Endothelial cell (in vitro differentiated cells): ENCODE measurements around the gene PDXDC1. TPM values are rescaled to one million over a fixed set of nuclear protein-coding genes. Genes with fewer than 3 reads are reported as not detected.
"Not testable (repeated sequence)": the region's sequence is repeated elsewhere in the genome, so short reads cannot be mapped to it uniquely, and the experiment has no call there.

Source experiments
- DNase-seq: peaks from one replicate; pipeline ENCODE4 v3.0.0; 2021; ENCODE audit warnings: low spot score
- H3K27ac Mint-ChIP-seq: one replicate; pipeline ENCODE4 v1.8.0; 2021; ENCODE audit warnings: mixed read lengths, inconsistent platforms; ENCODE audit not compliant: unreplicated experiment
- H3K27me3 Mint-ChIP-seq: one replicate; pipeline ENCODE4 v1.8.0; 2021; ENCODE audit warnings: mild to moderate bottlenecking, moderate library complexity, mixed read lengths, inconsistent platforms; ENCODE audit not compliant: unreplicated experiment
- H3K36me3 Mint-ChIP-seq: one replicate; pipeline ENCODE4 v1.8.0; 2021; ENCODE audit warnings: mild to moderate bottlenecking, low read depth, mixed read lengths, inconsistent platforms; ENCODE audit not compliant: unreplicated experiment
- H3K4me1 Mint-ChIP-seq: one replicate; pipeline ENCODE4 v1.8.0; 2021; ENCODE audit warnings: mild to moderate bottlenecking, mixed read lengths, inconsistent platforms; ENCODE audit not compliant: unreplicated experiment
- H3K4me3 Mint-ChIP-seq: one replicate; pipeline ENCODE4 v1.8.0; 2021; ENCODE audit warnings: mild to moderate bottlenecking, mixed read lengths, inconsistent platforms; ENCODE audit not compliant: unreplicated experiment
- H3K9me3 Mint-ChIP-seq: one replicate; pipeline ENCODE4 v1.8.0; 2021; ENCODE audit warnings: mixed read lengths, inconsistent platforms; ENCODE audit not compliant: unreplicated experiment
- CTCF ChIP-seq: fragments of 200-600 bp; sonication (generic); IDR thresholded peaks from one replicate; pipeline ENCODE4 v1.5.0; 2021; ENCODE audit warnings: antibody characterized with exemption; ENCODE audit not compliant: unreplicated experiment
- total RNA-seq: library from RNA; stranded (reverse); fragmentation: NEBNext Ultra II Directional; extraction: Animal tissue kit (Norgen Biotek cat#: 25700); gene quantifications from one replicate; pipeline ENCODE4 v1.2.1, GENCODE V29; 2021; ENCODE audit not compliant: unreplicated experiment

The PDXDC1 gene
- total RNA-seq, 1 donor from 2014 or later: 54.8 TPM

DNA sequence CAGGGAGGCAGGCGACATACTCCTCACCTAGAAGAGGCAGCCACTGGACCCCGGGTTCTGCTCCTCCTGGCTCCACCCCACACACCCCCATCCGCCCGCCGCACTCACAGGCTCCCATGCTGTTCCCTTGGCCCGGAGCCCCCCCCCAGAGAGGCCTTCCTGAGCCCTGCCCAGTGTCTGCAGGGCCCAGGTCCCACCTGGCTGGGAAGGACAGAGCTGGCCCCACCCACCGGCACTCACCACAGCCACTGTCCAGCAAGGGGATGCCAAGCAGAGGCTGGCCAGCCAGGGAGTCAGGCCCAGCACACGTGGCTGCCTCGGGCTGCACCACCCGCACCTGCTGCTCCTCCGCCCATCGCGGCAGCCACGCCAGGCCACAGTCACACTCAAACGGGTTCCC is 162.7 kb downstream of the PDXDC1 start:
- H3K4me3 Mint-ChIP-seq, DNase-seq, H3K4me1 Mint-ChIP-seq, H3K36me3 Mint-ChIP-seq, H3K27ac Mint-ChIP-seq, H3K9me3 Mint-ChIP-seq, H3K27me3 Mint-ChIP-seq: not testable (repeated sequence)

DNA sequence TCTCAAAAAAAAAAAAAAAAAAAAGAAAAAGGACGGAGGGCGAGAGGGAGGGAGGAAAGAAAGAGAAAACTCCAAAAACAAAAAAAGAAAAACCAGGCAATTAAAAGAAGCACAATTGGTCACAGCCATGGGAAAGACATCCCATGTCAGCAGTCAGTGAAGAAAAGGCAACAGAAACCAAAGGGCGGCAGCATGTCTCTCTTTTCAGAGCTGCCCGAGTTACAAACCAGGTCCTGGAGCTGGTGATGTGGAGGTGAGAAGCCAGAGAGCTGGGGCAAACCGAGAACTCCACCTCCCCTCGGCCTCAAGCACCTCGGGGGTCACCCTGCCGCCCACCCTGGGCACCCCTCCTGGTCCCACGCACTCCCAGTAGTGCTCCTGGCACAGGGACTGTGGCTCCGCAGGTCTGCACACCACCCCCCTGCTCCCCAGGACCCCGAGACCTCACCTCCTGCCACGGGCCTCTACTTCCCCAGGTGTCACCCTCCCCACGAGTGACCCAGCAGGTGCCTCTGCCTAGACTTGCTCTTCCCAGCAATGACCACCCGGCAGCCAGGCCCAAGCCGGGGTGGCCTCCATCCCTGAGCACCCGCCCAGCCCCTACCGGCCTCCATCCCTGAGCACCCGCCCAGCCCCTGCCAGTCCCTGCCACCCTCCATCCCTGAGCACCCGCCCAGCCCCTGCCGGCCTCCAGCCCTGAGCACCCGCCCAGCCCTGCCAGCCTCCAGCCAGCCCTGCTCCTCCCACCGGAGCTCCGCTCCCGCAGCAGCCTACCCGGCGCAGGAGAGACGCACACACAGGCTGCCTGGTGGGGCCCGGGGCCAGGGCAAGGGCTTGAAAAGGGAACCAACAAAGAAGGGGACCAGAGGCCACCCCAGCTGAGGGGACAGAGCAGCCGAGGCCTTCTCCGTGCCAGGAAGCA is 165.9 kb downstream of the PDXDC1 start:
- not testable (repeated sequence) for DNase-seq, H3K36me3 Mint-ChIP-seq, H3K4me3 Mint-ChIP-seq, H3K27me3 Mint-ChIP-seq, H3K9me3 Mint-ChIP-seq, H3K4me1 Mint-ChIP-seq, H3K27ac Mint-ChIP-seq

- Mint-ChIP-seq H3K4me3 (no peak overlapping the region), H3K9me3 (no peaks in the 10 kb centered on the region), H3K36me3 (no peaks in the 10 kb centered on the region), H3K27me3 (peaks cover 1% of the 10 kb centered on the region), H3K27ac (no peak overlapping the region), H3K4me1 (peaks cover 5% of the 10 kb centered on the region)
- DNase-seq: no peak
- TF ChIP-seq CTCF: no peak
These were observed 166.8 kb downstream of the PDXDC1 start for GRCh38 chr16:15141586-15141985.

DNA sequence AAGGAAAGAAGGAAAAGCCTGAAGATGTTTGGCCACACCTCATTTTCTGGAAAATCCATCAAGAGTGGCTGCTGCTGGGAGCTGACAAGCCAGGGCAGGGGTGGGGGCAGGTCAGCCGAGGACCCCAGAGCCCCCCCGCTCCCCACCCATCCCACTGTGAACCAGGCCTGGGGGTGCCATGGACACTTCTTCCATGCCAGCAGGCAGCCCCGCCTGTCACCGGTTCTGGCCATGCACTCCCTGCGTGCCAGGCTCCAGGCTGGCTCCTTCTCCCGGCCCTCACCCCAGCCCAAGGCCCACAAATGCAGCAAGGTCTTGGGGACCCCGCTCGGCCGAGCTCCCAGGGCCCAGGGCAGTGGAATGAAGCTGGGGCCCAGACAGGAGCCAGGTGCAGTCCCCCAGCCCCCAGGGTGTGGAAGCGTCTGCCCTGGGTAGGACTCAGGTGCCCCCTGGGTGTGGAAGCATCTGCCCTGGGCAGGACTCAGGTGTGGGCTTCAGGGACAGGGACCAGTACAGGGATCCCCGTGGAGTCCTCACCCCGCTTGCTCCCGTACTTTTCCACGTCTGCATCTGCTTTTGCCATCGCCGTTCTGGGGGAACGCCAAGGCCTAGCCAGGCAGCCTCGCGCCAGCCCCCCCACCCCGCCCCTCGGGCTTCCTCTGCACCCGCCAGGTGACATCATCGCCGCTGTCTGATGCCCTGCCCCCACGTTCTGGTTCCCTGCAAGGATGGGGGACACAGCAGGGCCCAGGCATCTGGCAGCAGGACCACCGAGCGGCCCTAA is 167.5 kb downstream of the PDXDC1 start:
- not testable (repeated sequence) for H3K27me3 Mint-ChIP-seq, H3K4me1 Mint-ChIP-seq, H3K36me3 Mint-ChIP-seq, H3K9me3 Mint-ChIP-seq, DNase-seq, H3K4me3 Mint-ChIP-seq, H3K27ac Mint-ChIP-seq

GRCh38 chr16:15142891-15143600 is 168.2 kb downstream of the PDXDC1 start:
- H3K4me1 Mint-ChIP-seq, H3K27me3 Mint-ChIP-seq, H3K4me3 Mint-ChIP-seq, H3K9me3 Mint-ChIP-seq, H3K27ac Mint-ChIP-seq, DNase-seq, H3K36me3 Mint-ChIP-seq: not testable (repeated sequence)

- H3K4me1 Mint-ChIP-seq, H3K36me3 Mint-ChIP-seq: not testable (repeated sequence)
These were observed 168.8 kb downstream of the PDXDC1 start for GRCh38 chr16:15143601-15144091.

GRCh38 chr16:15144092-15144631 is 169.3 kb downstream of the PDXDC1 start:
- not testable (repeated sequence) for DNase-seq, H3K27ac Mint-ChIP-seq, H3K4me3 Mint-ChIP-seq, H3K9me3 Mint-ChIP-seq, H3K4me1 Mint-ChIP-seq, H3K36me3 Mint-ChIP-seq, H3K27me3 Mint-ChIP-seq

More at GRCh38 chr16:15143601-15144091, 168.8 kb downstream of the PDXDC1 start:
- H3K9me3 Mint-ChIP-seq, H3K27me3 Mint-ChIP-seq, DNase-seq, H3K4me3 Mint-ChIP-seq, H3K27ac Mint-ChIP-seq: not testable (repeated sequence)

GRCh38 chr16:15144781-15145417 is 170.1 kb downstream of the PDXDC1 start:
- not testable (repeated sequence) for H3K27me3 Mint-ChIP-seq, H3K9me3 Mint-ChIP-seq, H3K4me1 Mint-ChIP-seq, H3K27ac Mint-ChIP-seq, DNase-seq, H3K4me3 Mint-ChIP-seq, H3K36me3 Mint-ChIP-seq

GRCh38 chr16:15145418-15146263 is 170.8 kb downstream of the PDXDC1 start:
- not testable (repeated sequence) for H3K27ac Mint-ChIP-seq, H3K36me3 Mint-ChIP-seq, H3K4me3 Mint-ChIP-seq, H3K9me3 Mint-ChIP-seq, H3K27me3 Mint-ChIP-seq, H3K4me1 Mint-ChIP-seq, DNase-seq
